HepG2 (cell line): ENCODE results near the gene ATG9A. TPM values are rescaled to one million over a fixed set of nuclear protein-coding genes. Genes with fewer than 3 reads are reported as not detected.
A peak's percentile ranks its signal among the peaks of the same experiment; 100 is the strongest.

Experiments used
- AHR ChIP-seq: IDR thresholded peaks from 2 replicates; pipeline ENCODE4 v1.6.1; 2018; ENCODE audit warnings: missing genetic modification reagents, missing compliant biosample characterization
- ATF7 ChIP-seq, 2 experiments: fragments of 450-650 bp in 1 of 2; sonication (generic) in 1 of 2; formaldehyde crosslinking in 1 of 2; IDR thresholded peaks; 2 replicates each; pipeline versions ENCODE4 v1.4.0 to v1.6.1; 2016 to 2020; ENCODE audit warnings: antibody characterized with exemption in 1 of 2, mild to moderate bottlenecking in 1 of 2, missing genetic modification reagents in 1 of 2
- GABPA ChIP-seq, 2 experiments: IDR thresholded peaks; 2 replicates each; pipeline ENCODE4 v1.6.1; 2011 to 2016; ENCODE audit warnings: low read depth in 2 of 2, low read length in 1 of 2, missing biosample characterization in 1 of 2, missing genetic modification characterization in 1 of 2
- GFI1 ChIP-seq: sonication (generic); formaldehyde crosslinking; IDR thresholded peaks from 2 replicates; pipeline ENCODE4 v1.5.0; 2020; ENCODE audit warnings: missing genetic modification reagents, mild to moderate bottlenecking, borderline replicate concordance
- HNRNPH1 ChIP-seq: fragments of 200-400 bp; formaldehyde crosslinking; optimal IDR thresholded peaks from 2 replicates; pipeline ENCODE3; 2017; ENCODE audit warnings: mild to moderate bottlenecking, low read depth, low read length
- KLF16 ChIP-seq, 2 experiments: sonication (generic) in 1 of 2; formaldehyde crosslinking in 1 of 2; IDR thresholded peaks; 2 replicates each; pipeline versions ENCODE4 v1.6.1 to v1.8.0; 2016 to 2023; ENCODE audit warnings: missing genetic modification reagents in 2 of 2, missing compliant biosample characterization in 1 of 2
- MED13 ChIP-seq: sonication (generic); formaldehyde crosslinking; IDR thresholded peaks from 2 replicates; pipeline ENCODE4 v1.5.0; 2020; ENCODE audit warnings: missing genetic modification reagents
- NBN ChIP-seq: fragments of 450-650 bp; conservative IDR thresholded peaks from 2 replicates; pipeline ENCODE4 v1.6.1; 2017
- NRL ChIP-seq: sonication (generic); formaldehyde crosslinking; IDR thresholded peaks from 2 replicates; pipeline ENCODE4 v1.5.0; 2020; ENCODE audit warnings: missing genetic modification reagents, mild to moderate bottlenecking, moderate library complexity, borderline replicate concordance
- PLRG1 ChIP-seq: fragments of 450-650 bp; conservative IDR thresholded peaks from 2 replicates; pipeline ENCODE4 v1.6.1; 2016
- SUZ12 ChIP-seq: fragments of 150-350 bp; IDR thresholded peaks from 2 replicates; pipeline ENCODE4 v1.6.1; 2014; ENCODE audit warnings: low read depth, low read length
- TEAD2 ChIP-seq: sonication (generic); formaldehyde crosslinking; IDR thresholded peaks from 2 replicates; pipeline ENCODE4 v1.9.0; 2021; ENCODE audit warnings: missing genetic modification reagents
- ZNF235 ChIP-seq: sonication (generic); formaldehyde crosslinking; IDR thresholded peaks from 2 replicates; pipeline ENCODE4 v1.8.1; 2023; ENCODE audit warnings: mild to moderate bottlenecking, missing genetic modification reagents, borderline replicate concordance
- ZNF317 ChIP-seq: sonication (generic); formaldehyde crosslinking; IDR thresholded peaks from 2 replicates; pipeline ENCODE4 v1.5.0; 2020; ENCODE audit warnings: mild to moderate bottlenecking, missing genetic modification reagents
- ZNF605 ChIP-seq: sonication (generic); formaldehyde crosslinking; IDR thresholded peaks from 2 replicates; pipeline ENCODE4 v1.8.0; 2022; ENCODE audit warnings: mild to moderate bottlenecking, missing genetic modification reagents
- polyA plus RNA-seq, 8 experiments: library from polyadenylated mRNA; depleted of rRNA in 3 of 8; stranded (reverse) in 7 of 8; unstranded in 1 of 8; fragments of >200 nt; fragmentation: Illumina TruSeq in 4 of 8; extraction: Trizol in 4 of 8; gene quantifications; 2 replicates each; pipeline versions ENCODE4 v1.2.1 to v1.2.3, GENCODE V29; 2011 to 2016; ENCODE audit warnings: low read depth in 4 of 8, missing spikeins in 1 of 8, mixed read lengths in 1 of 8; ENCODE audit not compliant: insufficient read depth in 1 of 8
- total RNA-seq, 5 experiments: library from RNA; depleted of rRNA; stranded (reverse); fragments of >200 nt; fragmentation: Illumina TruSeq; extraction: Trizol; gene quantifications; 2 replicates each; pipeline ENCODE4 v1.2.3, GENCODE V29; 2016; ENCODE audit warnings: low read depth in 1 of 5
- TF ChIP-seq, protein P1 (sequence below): IDR thresholded peaks from 2 replicates; pipeline ENCODE4 v1.6.1; 2016; ENCODE audit warnings: low read depth, missing genetic modification reagents, missing compliant biosample characterization
- TF ChIP-seq, protein P2 (sequence below): sonication (generic); formaldehyde crosslinking; IDR thresholded peaks from 2 replicates; pipeline ENCODE4 v1.4.0; 2020; ENCODE audit warnings: missing genetic modification reagents
- TF ChIP-seq, protein P3 (sequence below): sonication (generic); formaldehyde crosslinking; IDR thresholded peaks from 2 replicates; pipeline ENCODE4 v1.4.0; 2020; ENCODE audit warnings: missing genetic modification reagents

Gene ATG9A
- total and polyA plus RNA-seq, 2 of the 13 experiments (the other 11 are each of a cell fraction or from before 2014, with no cell fraction given) = 35.0 to 131 TPM

DNA sequence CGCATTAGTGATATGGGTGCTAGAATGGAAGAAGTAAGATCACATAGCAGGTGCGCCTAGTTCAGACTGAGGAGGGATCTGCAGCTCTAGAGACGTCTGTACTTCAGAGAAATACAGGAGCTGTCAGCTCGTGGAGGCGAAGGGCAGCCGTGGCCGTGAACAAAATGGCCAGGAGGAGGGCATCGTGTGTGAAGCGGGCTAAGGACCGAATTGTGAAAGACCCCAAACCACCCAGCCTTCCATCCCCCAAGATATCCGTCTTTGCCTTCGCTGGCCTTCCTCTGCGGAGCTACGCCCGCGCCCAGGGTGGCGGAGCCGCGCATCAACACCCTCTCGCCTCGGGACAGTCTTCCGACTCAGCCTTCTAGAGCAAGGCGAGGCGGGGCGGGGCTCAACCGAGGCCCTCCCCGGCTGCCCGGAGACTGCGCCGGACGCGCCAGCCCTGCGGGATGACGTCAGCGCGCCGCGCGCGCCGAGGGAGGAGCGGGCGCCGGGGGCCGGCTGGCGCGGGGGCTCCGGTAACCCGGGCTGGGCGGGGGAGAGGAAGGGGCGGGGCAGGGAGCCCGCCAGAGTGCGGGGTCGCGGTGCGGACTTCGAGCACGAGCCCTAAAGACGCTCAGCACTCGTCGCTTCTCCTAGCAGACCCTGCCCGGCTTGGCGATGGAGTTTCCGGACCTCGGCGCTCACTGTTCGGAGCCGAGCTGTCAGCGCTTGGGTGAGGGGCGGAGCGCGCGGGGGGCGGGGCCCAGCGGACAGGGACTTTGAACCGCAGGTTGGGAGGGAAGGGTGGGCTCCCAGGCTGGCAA lies 22.9 kb downstream of the ATG9A start, which contains the start of gene ZFAND2B (continued):
- TF ChIP-seq, protein P1, sequence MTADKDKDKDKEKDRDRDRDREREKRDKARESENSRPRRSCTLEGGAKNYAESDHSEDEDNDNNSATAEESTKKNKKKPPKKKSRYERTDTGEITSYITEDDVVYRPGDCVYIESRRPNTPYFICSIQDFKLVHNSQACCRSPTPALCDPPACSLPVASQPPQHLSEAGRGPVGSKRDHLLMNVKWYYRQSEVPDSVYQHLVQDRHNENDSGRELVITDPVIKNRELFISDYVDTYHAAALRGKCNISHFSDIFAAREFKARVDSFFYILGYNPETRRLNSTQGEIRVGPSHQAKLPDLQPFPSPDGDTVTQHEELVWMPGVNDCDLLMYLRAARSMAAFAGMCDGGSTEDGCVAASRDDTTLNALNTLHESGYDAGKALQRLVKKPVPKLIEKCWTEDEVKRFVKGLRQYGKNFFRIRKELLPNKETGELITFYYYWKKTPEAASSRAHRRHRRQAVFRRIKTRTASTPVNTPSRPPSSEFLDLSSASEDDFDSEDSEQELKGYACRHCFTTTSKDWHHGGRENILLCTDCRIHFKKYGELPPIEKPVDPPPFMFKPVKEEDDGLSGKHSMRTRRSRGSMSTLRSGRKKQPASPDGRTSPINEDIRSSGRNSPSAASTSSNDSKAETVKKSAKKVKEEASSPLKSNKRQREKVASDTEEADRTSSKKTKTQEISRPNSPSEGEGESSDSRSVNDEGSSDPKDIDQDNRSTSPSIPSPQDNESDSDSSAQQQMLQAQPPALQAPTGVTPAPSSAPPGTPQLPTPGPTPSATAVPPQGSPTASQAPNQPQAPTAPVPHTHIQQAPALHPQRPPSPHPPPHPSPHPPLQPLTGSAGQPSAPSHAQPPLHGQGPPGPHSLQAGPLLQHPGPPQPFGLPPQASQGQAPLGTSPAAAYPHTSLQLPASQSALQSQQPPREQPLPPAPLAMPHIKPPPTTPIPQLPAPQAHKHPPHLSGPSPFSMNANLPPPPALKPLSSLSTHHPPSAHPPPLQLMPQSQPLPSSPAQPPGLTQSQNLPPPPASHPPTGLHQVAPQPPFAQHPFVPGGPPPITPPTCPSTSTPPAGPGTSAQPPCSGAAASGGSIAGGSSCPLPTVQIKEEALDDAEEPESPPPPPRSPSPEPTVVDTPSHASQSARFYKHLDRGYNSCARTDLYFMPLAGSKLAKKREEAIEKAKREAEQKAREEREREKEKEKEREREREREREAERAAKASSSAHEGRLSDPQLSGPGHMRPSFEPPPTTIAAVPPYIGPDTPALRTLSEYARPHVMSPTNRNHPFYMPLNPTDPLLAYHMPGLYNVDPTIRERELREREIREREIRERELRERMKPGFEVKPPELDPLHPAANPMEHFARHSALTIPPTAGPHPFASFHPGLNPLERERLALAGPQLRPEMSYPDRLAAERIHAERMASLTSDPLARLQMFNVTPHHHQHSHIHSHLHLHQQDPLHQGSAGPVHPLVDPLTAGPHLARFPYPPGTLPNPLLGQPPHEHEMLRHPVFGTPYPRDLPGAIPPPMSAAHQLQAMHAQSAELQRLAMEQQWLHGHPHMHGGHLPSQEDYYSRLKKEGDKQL (CRISPR knock-in tag) = no peak; the same call in 1 of the 2 replicates
- TF ChIP-seq MED13 (CRISPR knock-in tag) = no peak
- TF ChIP-seq NBN = no peak
- no peak for TF ChIP-seq PLRG1
- peak; percentile 87; the same call in 1 of the 2 replicates for TF ChIP-seq ZNF235
- TF ChIP-seq, protein P2, sequence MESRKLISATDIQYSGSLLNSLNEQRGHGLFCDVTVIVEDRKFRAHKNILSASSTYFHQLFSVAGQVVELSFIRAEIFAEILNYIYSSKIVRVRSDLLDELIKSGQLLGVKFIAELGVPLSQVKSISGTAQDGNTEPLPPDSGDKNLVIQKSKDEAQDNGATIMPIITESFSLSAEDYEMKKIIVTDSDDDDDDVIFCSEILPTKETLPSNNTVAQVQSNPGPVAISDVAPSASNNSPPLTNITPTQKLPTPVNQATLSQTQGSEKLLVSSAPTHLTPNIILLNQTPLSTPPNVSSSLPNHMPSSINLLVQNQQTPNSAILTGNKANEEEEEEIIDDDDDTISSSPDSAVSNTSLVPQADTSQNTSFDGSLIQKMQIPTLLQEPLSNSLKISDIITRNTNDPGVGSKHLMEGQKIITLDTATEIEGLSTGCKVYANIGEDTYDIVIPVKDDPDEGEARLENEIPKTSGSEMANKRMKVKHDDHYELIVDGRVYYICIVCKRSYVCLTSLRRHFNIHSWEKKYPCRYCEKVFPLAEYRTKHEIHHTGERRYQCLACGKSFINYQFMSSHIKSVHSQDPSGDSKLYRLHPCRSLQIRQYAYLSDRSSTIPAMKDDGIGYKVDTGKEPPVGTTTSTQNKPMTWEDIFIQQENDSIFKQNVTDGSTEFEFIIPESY (CRISPR knock-in tag) = no peak; the same call in 1 of the 2 replicates
- TF ChIP-seq ATF7 (IDR thresholded peaks at IDR 0.05) = peak; percentile 92
- TF ChIP-seq ATF7 (CRISPR knock-in tag; IDR thresholded peaks at IDR 0.05) = peak; percentile 72; the same call in 1 of the 2 replicates
- no peak; the same call in 1 of the 2 replicates for TF ChIP-seq GFI1 (CRISPR knock-in tag)
- TF ChIP-seq KLF16 (CRISPR knock-in tag; IDR thresholded peaks at IDR 0.05) = no peak; a peak in 2 of 4 replicates
- TF ChIP-seq, protein P3, sequence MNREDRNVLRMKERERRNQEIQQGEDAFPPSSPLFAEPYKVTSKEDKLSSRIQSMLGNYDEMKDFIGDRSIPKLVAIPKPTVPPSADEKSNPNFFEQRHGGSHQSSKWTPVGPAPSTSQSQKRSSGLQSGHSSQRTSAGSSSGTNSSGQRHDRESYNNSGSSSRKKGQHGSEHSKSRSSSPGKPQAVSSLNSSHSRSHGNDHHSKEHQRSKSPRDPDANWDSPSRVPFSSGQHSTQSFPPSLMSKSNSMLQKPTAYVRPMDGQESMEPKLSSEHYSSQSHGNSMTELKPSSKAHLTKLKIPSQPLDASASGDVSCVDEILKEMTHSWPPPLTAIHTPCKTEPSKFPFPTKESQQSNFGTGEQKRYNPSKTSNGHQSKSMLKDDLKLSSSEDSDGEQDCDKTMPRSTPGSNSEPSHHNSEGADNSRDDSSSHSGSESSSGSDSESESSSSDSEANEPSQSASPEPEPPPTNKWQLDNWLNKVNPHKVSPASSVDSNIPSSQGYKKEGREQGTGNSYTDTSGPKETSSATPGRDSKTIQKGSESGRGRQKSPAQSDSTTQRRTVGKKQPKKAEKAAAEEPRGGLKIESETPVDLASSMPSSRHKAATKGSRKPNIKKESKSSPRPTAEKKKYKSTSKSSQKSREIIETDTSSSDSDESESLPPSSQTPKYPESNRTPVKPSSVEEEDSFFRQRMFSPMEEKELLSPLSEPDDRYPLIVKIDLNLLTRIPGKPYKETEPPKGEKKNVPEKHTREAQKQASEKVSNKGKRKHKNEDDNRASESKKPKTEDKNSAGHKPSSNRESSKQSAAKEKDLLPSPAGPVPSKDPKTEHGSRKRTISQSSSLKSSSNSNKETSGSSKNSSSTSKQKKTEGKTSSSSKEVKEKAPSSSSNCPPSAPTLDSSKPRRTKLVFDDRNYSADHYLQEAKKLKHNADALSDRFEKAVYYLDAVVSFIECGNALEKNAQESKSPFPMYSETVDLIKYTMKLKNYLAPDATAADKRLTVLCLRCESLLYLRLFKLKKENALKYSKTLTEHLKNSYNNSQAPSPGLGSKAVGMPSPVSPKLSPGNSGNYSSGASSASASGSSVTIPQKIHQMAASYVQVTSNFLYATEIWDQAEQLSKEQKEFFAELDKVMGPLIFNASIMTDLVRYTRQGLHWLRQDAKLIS (CRISPR knock-in tag) = 0 out of 2 replicates have a peak, but pooled peaks have one; percentile 82
- TF ChIP-seq GABPA (IDR thresholded peaks at IDR 0.05; ENCODE audit: low read depth, low read length) = no peak
- peak; percentile 41 for TF ChIP-seq GABPA (CRISPR knock-in tag; IDR thresholded peaks at IDR 0.05; ENCODE audit: low read depth)
- no peak for TF ChIP-seq SUZ12
- peak; percentile 65 for TF ChIP-seq HNRNPH1
- TF ChIP-seq ZNF605 (CRISPR knock-in tag) = no peak
- peak; percentile 75; the same call in 1 of the 2 replicates for TF ChIP-seq AHR
- peak; percentile 94 for TF ChIP-seq NRL (CRISPR knock-in tag)
- TF ChIP-seq TEAD2 (CRISPR knock-in tag) = no peak
- TF ChIP-seq ZNF317 = 0 out of 2 replicates have a peak, but pooled peaks have one; percentile 72
